SU-DHL-6 (cell line): Measurements from ENCODE around the gene UPK2.

ENCODE experiments used
- H2AFZ ChIP-seq: fragments of 200-600 bp; sonication (generic); 2 replicates; pipeline ENCODE4 v1.6.1; 2014; ENCODE audit warnings: low read depth, mild to moderate bottlenecking, moderate library complexity, mixed read lengths, antibody characterized with exemption, low read length; ENCODE audit not compliant: severe bottlenecking
- H3F3A ChIP-seq: fragments of 200-600 bp; shearing (Covaris generic); 2 replicates; pipeline ENCODE4 v1.6.0; 2016; ENCODE audit warnings: antibody characterized with exemption, mild to moderate bottlenecking; ENCODE audit not compliant: insufficient read depth
- H3K27ac ChIP-seq: fragments of 200-600 bp; sonication (generic); 2 replicates; pipeline ENCODE4 v1.5.1; 2016; ENCODE audit warnings: low read depth, mild to moderate bottlenecking, low read length, moderate library complexity, mixed read lengths
- H3K27me3 ChIP-seq: fragments of 200-600 bp; sonication (generic), shearing (Covaris generic); 2 replicates; pipeline ENCODE4 v1.6.0; 2014; ENCODE audit warnings: mild to moderate bottlenecking, low read length
- H3K36me3 ChIP-seq: fragments of 200-600 bp; sonication (generic); 2 replicates; pipeline ENCODE4 v1.6.1; 2014; ENCODE audit warnings: mild to moderate bottlenecking, low read length, mixed read lengths
- H3K4me2 ChIP-seq: fragments of 300-600, 200-600 bp; shearing (Covaris generic), sonication (generic); 2 replicates; pipeline ENCODE4 v1.6.0; 2014; ENCODE audit warnings: low read length, low read depth, mild to moderate bottlenecking; ENCODE audit not compliant: poor library complexity, severe bottlenecking
- H3K4me3 ChIP-seq: fragments of 200-600 bp; sonication (generic); 2 replicates; pipeline ENCODE4 v1.5.1; 2014; ENCODE audit warnings: antibody characterized with exemption, low read length, mild to moderate bottlenecking, mixed read lengths; ENCODE audit not compliant: insufficient read depth, poor library complexity, severe bottlenecking
- H3K79me2 ChIP-seq: fragments of 200-600 bp; sonication (generic); 2 replicates; pipeline ENCODE4 v1.6.1; 2014; ENCODE audit warnings: mild to moderate bottlenecking, low read length, moderate library complexity; ENCODE audit not compliant: insufficient read depth
- H3K9ac ChIP-seq: fragments of 200-600 bp; sonication (generic); 2 replicates; pipeline ENCODE4 v1.7.0; 2014; ENCODE audit warnings: mild to moderate bottlenecking, low read length
- H3K9me2 ChIP-seq: fragments of 200-600 bp; sonication (generic); replicated peaks from 2 replicates; pipeline ENCODE4 v1.6.1; 2014; ENCODE audit warnings: low read length; ENCODE audit not compliant: insufficient read depth
- H3K9me3 ChIP-seq: fragments of 200-600 bp; sonication (generic); 2 replicates; pipeline ENCODE4 v1.6.1; 2014; ENCODE audit warnings: low read length, mixed read lengths; ENCODE audit not compliant: insufficient read depth
- H4K20me1 ChIP-seq: fragments of 200-600 bp; sonication (generic); 2 replicates; pipeline ENCODE4 v1.6.1; 2014; ENCODE audit warnings: low read depth, mild to moderate bottlenecking, antibody characterized with exemption, low read length, moderate library complexity, mixed read lengths
- CTCF ChIP-seq: fragments of 200-600 bp; sonication (generic); IDR thresholded peaks from one replicate; pipeline ENCODE4 v1.5.1; 2017; ENCODE audit warnings: antibody characterized with exemption, mild to moderate bottlenecking, low read length, moderate library complexity; ENCODE audit not compliant: insufficient read depth, poor library complexity, severe bottlenecking
- EZH2phosphoT487 ChIP-seq: fragments of 200-600 bp; sonication (generic), shearing (Covaris generic); conservative IDR thresholded peaks from 2 replicates; pipeline ENCODE4 v1.6.1; 2018; ENCODE audit warnings: mild to moderate bottlenecking, antibody characterized with exemption, low read length, moderate library complexity, mixed read lengths

UPK2 gene

GRCh38 chr11:118923721-118924587 lies 32.1 kb upstream of the UPK2 start:
- Histone ChIP-seq H3K27ac (no peak overlapping the region), H3K79me2 (no peaks in the 10 kb centered on the region), H3K9me2 (no peaks in the 10 kb centered on the region), H2AFZ (no peak overlapping the region), H3K4me3 (no peak overlapping the region), H3K36me3 (no peaks in the 10 kb centered on the region), H3K9me3 (no peaks in the 10 kb centered on the region), H3K4me2 (peak overlapping the region; percentile 86), H4K20me1 (no peaks in the 10 kb centered on the region), H3K27me3 (no peaks in the 10 kb centered on the region), H3K9ac (peak overlapping the region; percentile 55; the same call in 1 of the 2 replicates), H3F3A (peaks cover 19% of the 10 kb centered on the region)
- TF ChIP-seq CTCF = no peak
- no peak for TF ChIP-seq EZH2phosphoT487

- Histone ChIP-seq H3K36me3 (no peaks in the 10 kb centered on the region), H3K9ac (peak overlapping the region; percentile 55), H3K27me3 (no peaks in the 10 kb centered on the region), H3K27ac (no peak overlapping the region), H3F3A (peaks cover 19% of the 10 kb centered on the region), H2AFZ (no peak overlapping the region), H3K4me2 (peak overlapping the region; percentile 86), H3K79me2 (no peaks in the 10 kb centered on the region), H3K9me3 (no peaks in the 10 kb centered on the region), H4K20me1 (no peaks in the 10 kb centered on the region), H3K9me2 (no peaks in the 10 kb centered on the region), H3K4me3 (peak overlapping the region; percentile 60)
- TF ChIP-seq EZH2phosphoT487 (no peak), CTCF (no peak)
These were observed 31.2 kb upstream of the UPK2 start for GRCh38 chr11:118924591-118925585.

GRCh38 chr11:118927554-118928100 lies 28.5 kb upstream of the UPK2 start:
- peaks cover 19% of the 10 kb centered on the region for H3F3A ChIP-seq
- H3K27ac ChIP-seq = 0 out of 2 replicates have a peak overlapping the region, but pooled peaks have one; percentile 7
- peak overlapping the region; percentile 68 for H3K4me3 ChIP-seq
- H3K27me3 ChIP-seq = no peaks in the 10 kb centered on the region
- no peaks in the 10 kb centered on the region for H4K20me1 ChIP-seq
- TF ChIP-seq EZH2phosphoT487 (no peak), CTCF (no peak)
- H2AFZ ChIP-seq = no peak overlapping the region
- H3K79me2 ChIP-seq = no peaks in the 10 kb centered on the region
- peak overlapping the region; percentile 63 for H3K9ac ChIP-seq
- H3K9me2 ChIP-seq = no peaks in the 10 kb centered on the region
- no peaks in the 10 kb centered on the region for H3K9me3 ChIP-seq
- no peaks in the 10 kb centered on the region for H3K36me3 ChIP-seq
- peak overlapping the region; percentile 85 for H3K4me2 ChIP-seq
